ENCODE results near the gene AGMO. TPM values are rescaled to one million over a fixed set of nuclear protein-coding genes. Genes with fewer than 3 reads are reported as not detected.

Gene AGMO
- total and polyA plus RNA-seq, 2 of the 8 experiments (the other 6 are each of a cell fraction or from before 2014, with no cell fraction given), result 0.22 to 0.45 TPM

DNA sequence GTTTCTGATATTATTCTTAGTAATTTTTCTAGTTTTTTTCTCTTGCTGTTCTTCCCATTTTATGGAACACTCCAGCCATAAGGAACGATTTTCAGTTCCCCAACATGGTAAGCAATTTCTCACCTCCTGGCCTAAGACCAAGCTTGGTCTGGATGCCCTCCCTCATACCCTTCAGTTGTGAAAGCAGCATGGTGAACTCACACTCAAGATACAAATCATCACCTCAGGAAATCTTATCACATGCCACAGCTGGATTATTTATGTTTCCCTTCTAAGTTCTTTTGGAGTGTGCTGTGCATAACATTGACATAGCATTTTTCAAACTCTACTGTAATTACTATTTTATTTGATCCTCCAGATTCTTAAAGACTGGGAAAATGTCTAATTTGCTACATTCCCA lies 216.6 kb downstream of the AGMO start (continued):
- no peak for TF ChIP-seq CEBPB (IDR thresholded peaks at IDR 0.05; ENCODE audit: low read depth, low read length)
- TF ChIP-seq, protein P1, sequence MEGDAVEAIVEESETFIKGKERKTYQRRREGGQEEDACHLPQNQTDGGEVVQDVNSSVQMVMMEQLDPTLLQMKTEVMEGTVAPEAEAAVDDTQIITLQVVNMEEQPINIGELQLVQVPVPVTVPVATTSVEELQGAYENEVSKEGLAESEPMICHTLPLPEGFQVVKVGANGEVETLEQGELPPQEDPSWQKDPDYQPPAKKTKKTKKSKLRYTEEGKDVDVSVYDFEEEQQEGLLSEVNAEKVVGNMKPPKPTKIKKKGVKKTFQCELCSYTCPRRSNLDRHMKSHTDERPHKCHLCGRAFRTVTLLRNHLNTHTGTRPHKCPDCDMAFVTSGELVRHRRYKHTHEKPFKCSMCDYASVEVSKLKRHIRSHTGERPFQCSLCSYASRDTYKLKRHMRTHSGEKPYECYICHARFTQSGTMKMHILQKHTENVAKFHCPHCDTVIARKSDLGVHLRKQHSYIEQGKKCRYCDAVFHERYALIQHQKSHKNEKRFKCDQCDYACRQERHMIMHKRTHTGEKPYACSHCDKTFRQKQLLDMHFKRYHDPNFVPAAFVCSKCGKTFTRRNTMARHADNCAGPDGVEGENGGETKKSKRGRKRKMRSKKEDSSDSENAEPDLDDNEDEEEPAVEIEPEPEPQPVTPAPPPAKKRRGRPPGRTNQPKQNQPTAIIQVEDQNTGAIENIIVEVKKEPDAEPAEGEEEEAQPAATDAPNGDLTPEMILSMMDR (IDR thresholded peaks at IDR 0.05; ENCODE audit: control extremely low read depth in 1 of 3, insufficient read depth in 1 of 3, low read depth in 1 of 3, low read length in 3 of 3), result no peak
